Kidney (tissue), 14 donors: ENCODE measurements around the gene ATP1A2. TPM values are rescaled to one million over a fixed set of nuclear protein-coding genes. Genes with fewer than 3 reads are reported as not detected.
A peak's percentile ranks its signal among the peaks of the same experiment; 100 is the strongest.

Experiments used
- DNase-seq, 5 donors: peaks; one replicate each; pipeline ENCODE4 v3.0.0-alpha.2; 2013 to 2020
- FAIRE-seq: peaks from 2 replicates; lab custom pipeline; 2012; peaks lifted over from hg19 to GRCh38; lab: Jason Lieb, UNC
- H3K27ac ChIP-seq, 2 donors: one replicate each; pipeline ENCODE4 v1.7.0; 2013; ENCODE audit warnings: low read depth in 2 of 2, low read length in 2 of 2, inconsistent platforms in 1 of 2
- H3K27me3 ChIP-seq: one replicate; pipeline ENCODE4 v1.7.1; 2013; ENCODE audit warnings: low read length, inconsistent platforms; ENCODE audit not compliant: control insufficient read depth, insufficient read depth
- H3K36me3 ChIP-seq, 3 donors: one replicate each; pipeline versions ENCODE4 v1.7.0 to v1.7.1; 2013; ENCODE audit warnings: low read length in 3 of 3, control low read depth in 1 of 3, inconsistent platforms in 1 of 3; ENCODE audit not compliant: insufficient read depth in 3 of 3, control insufficient read depth in 2 of 3
- H3K4me1 ChIP-seq, 3 donors: one replicate each; pipeline versions ENCODE4 v1.7.0 to v1.7.1; 2013; ENCODE audit warnings: low read length in 3 of 3, inconsistent platforms in 1 of 3, low read depth in 1 of 3; ENCODE audit not compliant: control insufficient read depth in 2 of 3, insufficient read depth in 2 of 3
- H3K4me3 ChIP-seq, 3 donors: one replicate each; pipeline versions ENCODE4 v1.7.0 to v1.8.1; 2013; ENCODE audit warnings: low read length in 3 of 3, control low read depth in 1 of 3, inconsistent platforms in 1 of 3
- H3K9ac ChIP-seq, 3 donors: one replicate each; pipeline versions ENCODE4 v1.7.0 to v1.7.1; 2013; ENCODE audit warnings: low read length in 3 of 3, control low read depth in 1 of 3, inconsistent platforms in 1 of 3
- H3K9me3 ChIP-seq, 3 donors: one replicate each; pipeline versions ENCODE4 v1.7.0 to v1.7.1; 2013; ENCODE audit warnings: low read length in 3 of 3, control low read depth in 1 of 3, inconsistent platforms in 1 of 3; ENCODE audit not compliant: control insufficient read depth in 2 of 3, insufficient read depth in 1 of 3
- CTCF ChIP-seq: IDR thresholded peaks from 3 replicates; pipeline ENCODE4 v1.5.1; 2012; ENCODE audit warnings: mild to moderate bottlenecking, moderate library complexity, borderline replicate concordance; ENCODE audit not compliant: insufficient read depth; ENCODE audit errors: extremely low read depth
- intact Hi-C: fragments of 100-400 bp; cut with DNase I; formaldehyde crosslinking; loops from one replicate; pipeline ENCODE4 v1.11.1; 2022
- polyA plus RNA-seq: library from polyadenylated mRNA; stranded (reverse); fragments of 350-450 nt; fragmentation: Illumina TruSeq; extraction: RNeasy Lipid Tissue Mini Kit (QIAGEN cat#74804); gene quantifications from one replicate; pipeline ENCODE4 v1.2.3, GENCODE V29; 2014; ENCODE audit warnings: low read depth, low replicate concordance; ENCODE audit not compliant: insufficient read depth
- total RNA-seq: library from RNA; stranded (reverse); fragmentation: NEBNext Ultra II Directional; extraction: Animal tissue kit (Norgen Biotek cat#: 25700); gene quantifications from one replicate; pipeline ENCODE4 v1.2.1, GENCODE V29; 2021
- donor health status: control.
- donor health status: control.
- donor health status: control.
- donor health status: control.
- donor health status: control.
- donor health status: DM: yes; HTN: yes; CAD: no.
- donor health status: Normal renal cell carcinoma (clear cell type).

Gene ATP1A2
- total and polyA plus RNA-seq, 2 donors from 2014 or later: 4.1 to 5.5 TPM

- TF ChIP-seq CTCF: no peak
- no peak overlapping the region for H3K4me3 ChIP-seq
- H3K36me3 ChIP-seq: no peaks in the 10 kb centered on the region
- no peak overlapping the region for H3K27ac ChIP-seq
- H3K9ac ChIP-seq: no peak overlapping the region
- H3K4me1 ChIP-seq: no peaks in the 10 kb centered on the region
- H3K9me3 ChIP-seq: no peaks in the 10 kb centered on the region
- FAIRE-seq: no peak
- no peaks in the 10 kb centered on the region for H3K27me3 ChIP-seq
- peak in 1 of 5 donors; percentile 57 for DNase-seq
- intact Hi-C loops: no loop called here
These were observed 70.7 kb downstream of the ATP1A2 start for GRCh38 chr1:160186246-160186645.

GRCh38 chr1:160186729-160187128 lies 71.2 kb downstream of the ATP1A2 start:
- H3K4me1 ChIP-seq: no peaks in the 10 kb centered on the region
- H3K36me3 ChIP-seq: no peaks in the 10 kb centered on the region
- no peak overlapping the region for H3K27ac ChIP-seq
- no peaks in the 10 kb centered on the region for H3K9me3 ChIP-seq
- no peak for TF ChIP-seq CTCF
- H3K4me3 ChIP-seq: no peak overlapping the region
- no peak for FAIRE-seq
- H3K9ac ChIP-seq: no peak overlapping the region
- no peaks in the 10 kb centered on the region for H3K27me3 ChIP-seq
- intact Hi-C loops: no loop called here
- no peak for DNase-seq

- TF ChIP-seq CTCF: no peak
These were observed 71.8 kb downstream of the ATP1A2 start for GRCh38 chr1:160187407-160187806.

GRCh38 chr1:160188341-160188740 lies 72.8 kb downstream of the ATP1A2 start:
- intact Hi-C loops: no loop called here
- no peak for TF ChIP-seq CTCF
- FAIRE-seq: no peak
- no peaks in the 10 kb centered on the region for H3K9me3 ChIP-seq
- H3K36me3 ChIP-seq: no peaks in the 10 kb centered on the region
- H3K4me3 ChIP-seq: no peak overlapping the region
- no peak overlapping the region for H3K27ac ChIP-seq
- no peak overlapping the region for H3K9ac ChIP-seq
- H3K4me1 ChIP-seq: peaks cover 2 to 3% (median 2%) of the 10 kb centered on the region in 3 donors
- peak in 2 of 5 donors; percentile 25 to 59 for DNase-seq
- no peaks in the 10 kb centered on the region for H3K27me3 ChIP-seq

More at GRCh38 chr1:160187407-160187806, 71.8 kb downstream of the ATP1A2 start:
- Histone ChIP-seq H3K4me1 (no peaks in the 10 kb centered on the region), H3K9ac (no peak overlapping the region), H3K9me3 (no peaks in the 10 kb centered on the region), H3K36me3 (no peaks in the 10 kb centered on the region), H3K27me3 (no peaks in the 10 kb centered on the region), H3K27ac (no peak overlapping the region), H3K4me3 (no peak overlapping the region)
- intact Hi-C loops: no loop called here
- DNase-seq (no peak), FAIRE-seq (no peak)
